H1 (cell line): ENCODE measurements around the gene INVS. TPM values are rescaled to one million over a fixed set of nuclear protein-coding genes. Genes with fewer than 3 reads are reported as not detected.

Experiments used
- CTCF ChIA-PET: fragments of 300-600 bp; sonication (Branson Sonifier 250); formaldehyde crosslinking; loops from one replicate; lab custom pipeline; 2021; ENCODE audit not compliant: partially characterized antibody; lab: Charles Lee
- POLR2A ChIA-PET: fragments of 300-600 bp; sonication (Branson Sonifier 250); formaldehyde crosslinking; loops from one replicate; lab custom pipeline; 2021; ENCODE audit warnings: inconsistent platforms; ENCODE audit not compliant: partially characterized antibody; lab: Charles Lee
- DNase-seq, 2 experiments: peaks; one replicate each; pipeline versions ENCODE4 v3.0.0 to v3.0.0-alpha.2; 2010 to 2022; ENCODE audit warnings: low spot score in 2 of 2, low read depth in 1 of 2, mixed read lengths in 1 of 2
- FAIRE-seq: peaks from 2 replicates; lab custom pipeline; 2011; peaks lifted over from hg19 to GRCh38; lab: Jason Lieb, UNC
- H2AFZ ChIP-seq: 2 replicates; pipeline ENCODE4 v1.8.1; 2012; ENCODE audit warnings: low read length, inconsistent platforms
- H2AK5ac ChIP-seq: 2 replicates; pipeline ENCODE4 v1.6.1; 2013; ENCODE audit warnings: low read depth, low read length
- H2BK120ac ChIP-seq: replicated peaks from 2 replicates; pipeline ENCODE3; 2013; ENCODE audit warnings: low read depth, low read length, inconsistent platforms
- H2BK12ac ChIP-seq: 2 replicates; pipeline ENCODE4 v1.6.1; 2013; ENCODE audit warnings: low read depth, low read length
- H2BK15ac ChIP-seq: 2 replicates; pipeline ENCODE4 v1.6.1; 2013; ENCODE audit warnings: low read length
- H2BK20ac ChIP-seq: 2 replicates; pipeline ENCODE4 v1.6.1; 2013; ENCODE audit warnings: low read length
- H2BK5ac ChIP-seq: 2 replicates; pipeline ENCODE4 v1.6.1; 2013; ENCODE audit warnings: low read depth, low read length
- H3K14ac ChIP-seq: 2 replicates; pipeline ENCODE4 v1.6.1; 2013; ENCODE audit warnings: inconsistent platforms; ENCODE audit not compliant: insufficient read length
- H3K18ac ChIP-seq: 2 replicates; pipeline ENCODE4 v1.6.1; 2013; ENCODE audit warnings: low read length; ENCODE audit errors: extremely low read depth
- H3K23ac ChIP-seq: 2 replicates; pipeline ENCODE4 v1.6.1; 2013; ENCODE audit warnings: inconsistent platforms; ENCODE audit not compliant: insufficient read length
- H3K23me2 ChIP-seq: 2 replicates; pipeline ENCODE4 v1.6.1; 2013; ENCODE audit warnings: low read depth, low read length
- H3K27ac ChIP-seq: 2 replicates; pipeline ENCODE4 v1.6.1; 2011; ENCODE audit warnings: low read depth, low read length, inconsistent platforms
- H3K27me3 ChIP-seq, 4 experiments: replicated peaks in 1 of 4; 1 replicate in 1 of 4; 2 replicates in 3 of 4; pipeline versions ENCODE4 v1.6.1 to v1.8.1; 2011 to 2013; ENCODE audit warnings: low read length in 3 of 4, mild to moderate bottlenecking in 3 of 4, inconsistent platforms in 2 of 4, mixed read lengths in 2 of 4, moderate library complexity in 1 of 4; ENCODE audit not compliant: control insufficient read depth in 3 of 4, insufficient read depth in 3 of 4; ENCODE audit errors: extremely low read depth in 1 of 4
- H3K36me3 ChIP-seq, 4 experiments: 2 replicates each; pipeline versions ENCODE4 v1.6.1 to v1.8.1; 2011 to 2013; ENCODE audit warnings: mild to moderate bottlenecking in 4 of 4, low read length in 3 of 4, moderate library complexity in 2 of 4, control low read depth in 1 of 4, inconsistent platforms in 1 of 4; ENCODE audit not compliant: insufficient read depth in 4 of 4, control insufficient read depth in 2 of 4
- H3K4ac ChIP-seq: replicated peaks from 2 replicates; pipeline ENCODE3; 2013; ENCODE audit warnings: low read length, low read depth, mixed read lengths, inconsistent platforms; ENCODE audit not compliant: insufficient read length
- H3K4me1 ChIP-seq, 4 experiments: replicated peaks in 1 of 4; 1 replicate in 1 of 4; 2 replicates in 3 of 4; pipeline versions ENCODE4 v1.6.1 to v1.8.1; 2011 to 2013; ENCODE audit warnings: low read length in 3 of 4, inconsistent platforms in 2 of 4, mixed read lengths in 1 of 4; ENCODE audit not compliant: insufficient read depth in 4 of 4, control insufficient read depth in 3 of 4
- H3K4me2 ChIP-seq, 2 experiments: 2 replicates each; pipeline versions ENCODE4 v1.6.1 to v1.8.1; 2011 to 2013; ENCODE audit warnings: low read depth in 2 of 2, low read length in 2 of 2, control low read depth in 1 of 2, inconsistent platforms in 1 of 2, mild to moderate bottlenecking in 1 of 2; ENCODE audit not compliant: insufficient read depth in 1 of 2
- H3K4me3 ChIP-seq, 4 experiments: fragments of 200-600, 300-600 bp in 1 of 4; sonication (generic), shearing (Covaris generic), sonication (Bioruptor Twin) in 1 of 4; 2 replicates each; pipeline versions ENCODE4 v1.5.1 to v1.8.1; 2011 to 2016; ENCODE audit warnings: low read length in 4 of 4, low read depth in 3 of 4, control low read depth in 2 of 4, inconsistent platforms in 2 of 4, mild to moderate bottlenecking in 2 of 4, mixed read lengths in 1 of 4, moderate library complexity in 1 of 4; ENCODE audit not compliant: insufficient read depth in 2 of 4; ENCODE audit errors: extremely low read depth in 1 of 4
- H3K56ac ChIP-seq: replicated peaks from 2 replicates; pipeline ENCODE3; 2013; ENCODE audit warnings: low read depth, mild to moderate bottlenecking, mixed read lengths, low read length, inconsistent platforms; ENCODE audit not compliant: insufficient read length
- H3K79me1 ChIP-seq: 2 replicates; pipeline ENCODE4 v1.6.1; 2013; ENCODE audit warnings: low read depth, low read length, control low read depth
- H3K79me2 ChIP-seq, 2 experiments: 2 replicates each; pipeline versions ENCODE4 v1.6.1 to v1.8.1; 2012 to 2013; ENCODE audit warnings: low read length in 2 of 2, mild to moderate bottlenecking in 2 of 2, inconsistent platforms in 1 of 2; ENCODE audit not compliant: insufficient read depth in 2 of 2, control insufficient read depth in 1 of 2
- H3K9ac ChIP-seq, 4 experiments: replicated peaks in 1 of 4; 1 replicate in 1 of 4; 2 replicates in 3 of 4; pipeline versions ENCODE4 v1.6.1 to v1.8.1; 2011 to 2013; ENCODE audit warnings: low read depth in 3 of 4, low read length in 3 of 4, control low read depth in 2 of 4, mild to moderate bottlenecking in 2 of 4, moderate library complexity in 2 of 4, inconsistent platforms in 1 of 4; ENCODE audit errors: extremely low read depth in 1 of 4
- H3K9me3 ChIP-seq, 2 experiments: 2 replicates each; pipeline versions ENCODE4 v1.6.1 to v1.8.1; 2012 to 2013; ENCODE audit warnings: mild to moderate bottlenecking in 2 of 2, moderate library complexity in 2 of 2, control low read depth in 1 of 2, inconsistent platforms in 1 of 2, low read depth in 1 of 2, low read length in 1 of 2, mixed read lengths in 1 of 2; ENCODE audit not compliant: insufficient read depth in 2 of 2
- H4K20me1 ChIP-seq, 2 experiments: replicated peaks in 1 of 2; 2 replicates each; pipeline versions ENCODE3 to v1.8.1; 2011 to 2013; ENCODE audit warnings: inconsistent platforms in 2 of 2, low read length in 2 of 2, mild to moderate bottlenecking in 1 of 2; ENCODE audit not compliant: insufficient read depth in 2 of 2, control insufficient read depth in 1 of 2
- H4K5ac ChIP-seq: 2 replicates; pipeline ENCODE4 v1.6.1; 2013; ENCODE audit warnings: low read length, low read depth, mixed read lengths, inconsistent platforms; ENCODE audit not compliant: insufficient read length
- H4K8ac ChIP-seq: 2 replicates; pipeline ENCODE4 v1.8.0; 2013; ENCODE audit warnings: mild to moderate bottlenecking, moderate library complexity, low read length, inconsistent platforms; ENCODE audit not compliant: insufficient read depth; ENCODE audit errors: extremely low read depth
- H4K91ac ChIP-seq: replicated peaks from 2 replicates; pipeline ENCODE3; 2013; ENCODE audit warnings: low read length, mixed read lengths, inconsistent platforms; ENCODE audit not compliant: insufficient read length
- ASH2L ChIP-seq: fragments of 200-600, 300-600 bp; sonication (generic); IDR thresholded peaks from one replicate; pipeline ENCODE4 v1.7.1; 2017; ENCODE audit warnings: low read length
- BACH1 ChIP-seq: IDR thresholded peaks from 2 replicates; pipeline ENCODE4 v1.6.1; 2012; ENCODE audit warnings: low read length, improper control_type of control experiment
- CBX5 ChIP-seq: fragments of 300-800, 300-1000 bp; sonication (generic); IDR thresholded peaks from 2 replicates; pipeline ENCODE4 v1.7.1; 2016; ENCODE audit warnings: antibody characterized with exemption, low read length, low read depth
- EGR1 ChIP-seq: IDR thresholded peaks from 2 replicates; pipeline ENCODE4 v1.6.1; 2011; ENCODE audit warnings: low read depth, low read length, borderline replicate concordance
- JUN ChIP-seq: IDR thresholded peaks from 2 replicates; pipeline ENCODE4 v1.6.1; 2011; ENCODE audit warnings: low read depth, mild to moderate bottlenecking, improper control_type of control experiment, low read length
- POLR2A ChIP-seq, 2 experiments: IDR thresholded peaks; 1 replicate in 1 of 2; 2 replicates in 1 of 2; pipeline ENCODE4 v1.6.1; 2011; ENCODE audit warnings: low read depth in 2 of 2, low read length in 2 of 2, mild to moderate bottlenecking in 2 of 2; ENCODE audit errors: control extremely low read depth in 1 of 2
- POLR2AphosphoS5 ChIP-seq: IDR thresholded peaks from 2 replicates; pipeline ENCODE4 v1.6.1; 2011; ENCODE audit warnings: low read depth, low read length
- SIX5 ChIP-seq: IDR thresholded peaks from 2 replicates; pipeline ENCODE4 v1.6.1; 2011; ENCODE audit warnings: mild to moderate bottlenecking, low read depth, low read length
- WGBS, 2 experiments: shearing (Covaris generic) in 1 of 2; methylation state at CpG; one replicate each; pipeline versions ENCODE4 v1.1.6 to v1.1.7; 2013 to 2015; ENCODE audit warnings: low lambda C conversion rate in 2 of 2, mixed read lengths in 2 of 2, inconsistent platforms in 1 of 2, low coverage in 1 of 2, missing lambda C conversion rate in 1 of 2; ENCODE audit not compliant: insufficient replicate concordance in 2 of 2, insufficient coverage in 1 of 2, insufficient read length in 1 of 2; ENCODE audit errors: extremely low coverage in 1 of 2, missing lambda C conversion rate in 1 of 2; 5-methylcytosine and 5-hydroxymethylcytosine counted together
- polyA plus RNA-seq, 7 experiments: library from polyadenylated mRNA; depleted of rRNA in 3 of 7; stranded (reverse) in 5 of 7; unstranded in 2 of 7; fragments of >200 nt in 5 of 7; fragments of 200-250 nt in 2 of 7; gene quantifications; 1 replicate in 5 of 7; 2 replicates in 1 of 7; 4 replicates in 1 of 7; pipeline versions ENCODE4 v1.2.1 to v1.2.3, GENCODE V29; 2011 to 2013; ENCODE audit warnings: missing spikeins in 2 of 7, mixed read lengths in 2 of 7
- total RNA-seq: library from RNA; stranded (reverse); fragmentation: NEBNext Ultra II Directional; extraction: Animal tissue kit (Norgen Biotek cat#: 25700); gene quantifications from 2 replicates; pipeline ENCODE4 v1.2.1, GENCODE V29; 2021
- TF ChIP-seq, protein P1 (sequence below): IDR thresholded peaks from 2 replicates; pipeline ENCODE4 v1.6.1; 2011; ENCODE audit warnings: low read length, improper control_type of control experiment

INVS gene
- total and polyA plus RNA-seq, 2 of the 8 experiments (the other 6 are each of a cell fraction or from before 2014, with no cell fraction given): 4.1 to 6.9 TPM

DNA sequence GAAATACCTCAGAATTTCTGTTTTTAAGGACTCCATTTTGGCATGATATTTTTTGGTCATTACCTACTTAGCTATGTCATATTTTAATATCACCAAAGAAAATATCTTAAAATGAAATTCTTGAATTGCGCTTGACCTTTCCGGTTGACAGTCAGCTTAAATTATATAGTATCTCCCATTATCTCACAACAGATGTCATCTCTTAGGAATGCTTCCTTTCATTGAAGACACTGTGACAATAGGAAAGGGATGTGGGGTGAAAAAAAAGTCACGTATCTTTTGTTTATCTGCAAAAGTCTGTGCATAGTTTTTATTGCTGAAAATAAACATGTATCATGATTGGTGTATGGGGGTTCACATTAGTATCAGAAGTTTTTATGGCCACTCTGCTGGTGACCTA, 105.8 kb downstream of the INVS start:
- Histone ChIP-seq H2BK120ac (no peak overlapping the region), H4K5ac (no peak overlapping the region), H3K79me2 (no peaks in the 10 kb centered on the region), H4K91ac (no peak overlapping the region), H4K20me1 (no peaks in the 10 kb centered on the region), H3K23ac (no peak overlapping the region), H3K27me3 (no peaks in the 10 kb centered on the region), H3K4ac (no peak overlapping the region), H3K4me3 (no peak overlapping the region), H2BK15ac (no peak overlapping the region), H3K9ac (no peak overlapping the region), H3K18ac (no peak overlapping the region), H2BK5ac (no peak overlapping the region), H2BK12ac (no peak overlapping the region), H3K4me2 (no peak overlapping the region), H2AK5ac (no peak overlapping the region), H3K27ac (no peak overlapping the region), H3K23me2 (no peaks in the 10 kb centered on the region), H3K14ac (no peak overlapping the region), H3K9me3 (no peaks in the 10 kb centered on the region), H4K8ac (no peak overlapping the region), H2AFZ (no peak overlapping the region), H3K4me1 (no peaks in the 10 kb centered on the region), H3K36me3 (no peaks in the 10 kb centered on the region), H2BK20ac (no peak overlapping the region), H3K56ac (no peak overlapping the region), H3K79me1 (no peaks in the 10 kb centered on the region)
- 89% methylated on average over 3 of the region's 3 CpGs; no CpG with 5 or more reads in 1 of the 2 experiments for WGBS, 2 experiments
- POLR2A ChIA-PET: no interaction called here
- CTCF ChIA-PET: interaction anchor here (2.7 kb wide), 1 partner anchor 11 kb away, joined by 15 read pairs; no protein-coding TSS in a partner anchor
- TF ChIP-seq ASH2L: no peak
- no peak for TF ChIP-seq POLR2AphosphoS5
- TF ChIP-seq POLR2A (IDR thresholded peaks at IDR 0.05; ENCODE audit: control extremely low read depth in 1 of 2, low read depth in 2 of 2, low read length in 2 of 2): no peak
- TF ChIP-seq EGR1: no peak
- no peak for TF ChIP-seq SIX5
- TF ChIP-seq CBX5: no peak
- no peak for TF ChIP-seq BACH1
- no peak for TF ChIP-seq JUN
- TF ChIP-seq, protein P1, sequence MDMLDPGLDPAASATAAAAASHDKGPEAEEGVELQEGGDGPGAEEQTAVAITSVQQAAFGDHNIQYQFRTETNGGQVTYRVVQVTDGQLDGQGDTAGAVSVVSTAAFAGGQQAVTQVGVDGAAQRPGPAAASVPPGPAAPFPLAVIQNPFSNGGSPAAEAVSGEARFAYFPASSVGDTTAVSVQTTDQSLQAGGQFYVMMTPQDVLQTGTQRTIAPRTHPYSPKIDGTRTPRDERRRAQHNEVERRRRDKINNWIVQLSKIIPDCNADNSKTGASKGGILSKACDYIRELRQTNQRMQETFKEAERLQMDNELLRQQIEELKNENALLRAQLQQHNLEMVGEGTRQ: no peak
- no peak for FAIRE-seq
- DNase-seq: no peak
